Measurements from ENCODE around the gene MBNL2. TPM values are rescaled to one million over a fixed set of nuclear protein-coding genes. Genes with fewer than 3 reads are reported as not detected.

The MBNL2 gene
- total and polyA plus RNA-seq, 2 of the 13 experiments (the other 11 are each of a cell fraction or from before 2014, with no cell fraction given), result 30.8 to 59.0 TPM

GRCh38 chr13:97221989-97222700, at the start of gene MBNL2 (continued):
- TF ChIP-seq, protein P1, sequence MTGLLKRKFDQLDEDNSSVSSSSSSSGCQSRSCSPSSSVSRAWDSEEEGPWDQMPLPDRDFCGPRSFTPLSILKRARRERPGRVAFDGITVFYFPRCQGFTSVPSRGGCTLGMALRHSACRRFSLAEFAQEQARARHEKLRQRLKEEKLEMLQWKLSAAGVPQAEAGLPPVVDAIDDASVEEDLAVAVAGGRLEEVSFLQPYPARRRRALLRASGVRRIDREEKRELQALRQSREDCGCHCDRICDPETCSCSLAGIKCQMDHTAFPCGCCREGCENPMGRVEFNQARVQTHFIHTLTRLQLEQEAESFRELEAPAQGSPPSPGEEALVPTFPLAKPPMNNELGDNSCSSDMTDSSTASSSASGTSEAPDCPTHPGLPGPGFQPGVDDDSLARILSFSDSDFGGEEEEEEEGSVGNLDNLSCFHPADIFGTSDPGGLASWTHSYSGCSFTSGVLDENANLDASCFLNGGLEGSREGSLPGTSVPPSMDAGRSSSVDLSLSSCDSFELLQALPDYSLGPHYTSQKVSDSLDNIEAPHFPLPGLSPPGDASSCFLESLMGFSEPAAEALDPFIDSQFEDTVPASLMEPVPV (CRISPR knock-in tag; IDR thresholded peaks at IDR 0.05), result 0 out of 2 replicates have a peak, but pooled peaks have one; percentile 36
- TF ChIP-seq, protein P2, sequence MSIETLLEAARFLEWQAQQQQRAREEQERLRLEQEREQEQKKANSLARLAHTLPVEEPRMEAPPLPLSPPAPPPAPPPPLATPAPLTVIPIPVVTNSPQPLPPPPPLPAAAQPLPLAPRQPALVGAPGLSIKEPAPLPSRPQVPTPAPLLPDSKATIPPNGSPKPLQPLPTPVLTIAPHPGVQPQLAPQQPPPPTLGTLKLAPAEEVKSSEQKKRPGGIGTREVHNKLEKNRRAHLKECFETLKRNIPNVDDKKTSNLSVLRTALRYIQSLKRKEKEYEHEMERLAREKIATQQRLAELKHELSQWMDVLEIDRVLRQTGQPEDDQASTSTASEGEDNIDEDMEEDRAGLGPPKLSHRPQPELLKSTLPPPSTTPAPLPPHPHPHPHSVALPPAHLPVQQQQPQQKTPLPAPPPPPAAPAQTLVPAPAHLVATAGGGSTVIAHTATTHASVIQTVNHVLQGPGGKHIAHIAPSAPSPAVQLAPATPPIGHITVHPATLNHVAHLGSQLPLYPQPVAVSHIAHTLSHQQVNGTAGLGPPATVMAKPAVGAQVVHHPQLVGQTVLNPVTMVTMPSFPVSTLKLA (IDR thresholded peaks at IDR 0.05), result no peak
- peak; percentile 63; the same call in 1 of the 2 replicates for TF ChIP-seq ZSCAN25 (CRISPR knock-in tag; IDR thresholded peaks at IDR 0.05)
- peak; percentile 86; the same call in 1 of the 2 replicates for TF ChIP-seq RFXANK (CRISPR knock-in tag; IDR thresholded peaks at IDR 0.05)
- peak; percentile 53; the same call in 1 of the 2 replicates for TF ChIP-seq KAT8 (CRISPR knock-in tag; IDR thresholded peaks at IDR 0.05)
- peak; percentile 87 for TF ChIP-seq POLR2G (IDR thresholded peaks at IDR 0.05; ENCODE audit: low read depth, low read length)
- TF ChIP-seq ZFYVE20 (CRISPR knock-in tag; IDR thresholded peaks at IDR 0.05; ENCODE audit: borderline replicate concordance, low read depth), result no peak
- no peak for TF ChIP-seq NKX3-1 (CRISPR knock-in tag; IDR thresholded peaks at IDR 0.05)
- TF ChIP-seq KAT7 (CRISPR knock-in tag; IDR thresholded peaks at IDR 0.05; ENCODE audit: borderline replicate concordance), result 0 out of 2 replicates have a peak, but pooled peaks have one; percentile 56
- TF ChIP-seq, protein P3, sequence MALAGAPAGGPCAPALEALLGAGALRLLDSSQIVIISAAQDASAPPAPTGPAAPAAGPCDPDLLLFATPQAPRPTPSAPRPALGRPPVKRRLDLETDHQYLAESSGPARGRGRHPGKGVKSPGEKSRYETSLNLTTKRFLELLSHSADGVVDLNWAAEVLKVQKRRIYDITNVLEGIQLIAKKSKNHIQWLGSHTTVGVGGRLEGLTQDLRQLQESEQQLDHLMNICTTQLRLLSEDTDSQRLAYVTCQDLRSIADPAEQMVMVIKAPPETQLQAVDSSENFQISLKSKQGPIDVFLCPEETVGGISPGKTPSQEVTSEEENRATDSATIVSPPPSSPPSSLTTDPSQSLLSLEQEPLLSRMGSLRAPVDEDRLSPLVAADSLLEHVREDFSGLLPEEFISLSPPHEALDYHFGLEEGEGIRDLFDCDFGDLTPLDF (CRISPR knock-in tag; IDR thresholded peaks at IDR 0.05), result no peak
- TF ChIP-seq YEATS2 (CRISPR knock-in tag; IDR thresholded peaks at IDR 0.05; ENCODE audit: borderline replicate concordance), result peak; percentile 47; the same call in 1 of the 2 replicates
- no peak; the same call in 1 of the 2 replicates for TF ChIP-seq HIVEP1 (CRISPR knock-in tag; IDR thresholded peaks at IDR 0.05)
- TF ChIP-seq, protein P4, sequence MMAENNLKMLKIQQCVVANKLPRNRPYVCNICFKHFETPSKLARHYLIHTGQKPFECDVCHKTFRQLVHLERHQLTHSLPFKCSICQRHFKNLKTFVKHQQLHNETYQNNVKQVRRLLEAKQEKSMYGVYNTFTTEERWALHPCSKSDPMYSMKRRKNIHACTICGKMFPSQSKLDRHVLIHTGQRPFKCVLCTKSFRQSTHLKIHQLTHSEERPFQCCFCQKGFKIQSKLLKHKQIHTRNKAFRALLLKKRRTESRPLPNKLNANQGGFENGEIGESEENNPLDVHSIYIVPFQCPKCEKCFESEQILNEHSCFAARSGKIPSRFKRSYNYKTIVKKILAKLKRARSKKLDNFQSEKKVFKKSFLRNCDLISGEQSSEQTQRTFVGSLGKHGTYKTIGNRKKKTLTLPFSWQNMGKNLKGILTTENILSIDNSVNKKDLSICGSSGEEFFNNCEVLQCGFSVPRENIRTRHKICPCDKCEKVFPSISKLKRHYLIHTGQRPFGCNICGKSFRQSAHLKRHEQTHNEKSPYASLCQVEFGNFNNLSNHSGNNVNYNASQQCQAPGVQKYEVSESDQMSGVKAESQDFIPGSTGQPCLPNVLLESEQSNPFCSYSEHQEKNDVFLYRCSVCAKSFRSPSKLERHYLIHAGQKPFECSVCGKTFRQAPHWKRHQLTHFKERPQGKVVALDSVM (CRISPR knock-in tag; IDR thresholded peaks at IDR 0.05), result no peak
- TF ChIP-seq JDP2 (CRISPR knock-in tag; IDR thresholded peaks at IDR 0.05; ENCODE audit: borderline replicate concordance), result no peak
- TF ChIP-seq PATZ1 (CRISPR knock-in tag; IDR thresholded peaks at IDR 0.05), result no peak
- 0 out of 2 replicates have a peak, but pooled peaks have one; percentile 50 for TF ChIP-seq NFKBIZ (CRISPR knock-in tag; IDR thresholded peaks at IDR 0.05)
- peak; percentile 61; the same call in 1 of the 2 replicates for TF ChIP-seq THAP9 (CRISPR knock-in tag; IDR thresholded peaks at IDR 0.05; ENCODE audit: borderline replicate concordance)
